GM12892 (cell line): ENCODE measurements around the gene BIN2.

Experiments
- POLR2A ChIP-seq: IDR thresholded peaks from 2 replicates; pipeline ENCODE4 v1.6.1; 2011; ENCODE audit warnings: low read depth, low read length, control low read depth
- POLR2AphosphoS5 ChIP-seq: IDR thresholded peaks from 2 replicates; pipeline ENCODE4 v1.6.1; 2011; ENCODE audit warnings: low read depth, low read length, control low read depth
- TAF1 ChIP-seq: IDR thresholded peaks from 2 replicates; pipeline ENCODE4 v1.6.1; 2011; ENCODE audit warnings: low read depth, mild to moderate bottlenecking, control low read depth, low read length, borderline replicate concordance

GRCh38 chr12:51358496-51358895 lies 34.5 kb upstream of the BIN2 start:
- TF ChIP-seq POLR2A (no peak), POLR2AphosphoS5 (no peak), TAF1 (no peak)
